ENCODE data around the gene NTRK3. TPM values are rescaled to one million over a fixed set of nuclear protein-coding genes. Genes with fewer than 3 reads are reported as not detected.

The NTRK3 gene
- total and polyA plus RNA-seq, 2 of the 13 experiments (the other 11 are each of a cell fraction or from before 2014, with no cell fraction given), result not detected

DNA sequence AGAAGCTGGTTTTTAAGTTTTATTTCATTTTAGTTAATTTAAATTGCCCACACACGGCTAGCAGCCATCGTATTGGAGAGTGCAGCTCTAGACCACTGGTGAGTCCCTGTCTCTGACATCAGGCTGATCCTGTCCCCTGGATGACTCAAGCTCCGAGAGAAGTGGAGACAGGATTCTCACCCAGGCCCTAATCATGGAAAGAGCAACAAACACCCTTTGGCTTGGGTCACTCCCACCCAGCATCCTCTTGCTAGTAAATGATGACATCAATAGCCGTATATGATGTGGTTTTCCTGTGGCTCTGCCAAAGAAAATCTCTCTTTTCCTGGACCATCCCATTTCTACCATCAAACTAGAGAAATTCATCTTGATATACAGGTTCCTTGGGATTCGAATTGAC lies 182.2 kb downstream of the NTRK3 start (continued):
- TF ChIP-seq NFIB (CRISPR knock-in tag; IDR thresholded peaks at IDR 0.05; ENCODE audit: borderline replicate concordance), result no peak

DNA sequence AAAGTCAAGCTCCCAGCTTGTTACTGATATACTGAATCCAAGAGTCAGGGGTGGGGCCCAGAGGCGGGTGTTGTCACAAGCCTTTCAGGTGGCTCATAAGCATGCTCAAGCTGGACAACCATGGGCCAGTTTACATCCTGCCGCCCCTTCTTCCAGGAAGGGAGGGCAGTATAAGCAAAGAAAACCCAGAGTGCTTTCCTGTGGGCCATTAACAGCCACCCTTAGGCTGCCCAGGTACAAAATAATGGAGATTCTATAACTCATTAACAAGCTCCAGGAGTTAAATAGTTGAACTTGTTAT lies 183.2 kb downstream of the NTRK3 start:
- intact Hi-C loops (cut with micrococcal nuclease; ENCODE audit: unreplicated experiment), result no loop called here
- DNase-seq (ENCODE audit: low spot score) (no peak), FAIRE-seq (no peak), ATAC-seq (no peak)
- TF ChIP-seq WIZ (CRISPR knock-in tag; IDR thresholded peaks at IDR 0.05) (no peak), ZNF180 (CRISPR knock-in tag; IDR thresholded peaks at IDR 0.05; ENCODE audit: borderline replicate concordance, low read depth) (no peak), ZNF136 (CRISPR knock-in tag; IDR thresholded peaks at IDR 0.05; ENCODE audit: low read depth) (no peak), ZC3H13 (CRISPR knock-in tag; IDR thresholded peaks at IDR 0.05) (no peak), ZKSCAN8 (CRISPR knock-in tag; IDR thresholded peaks at IDR 0.05; ENCODE audit: borderline replicate concordance) (no peak), IRX3 (CRISPR knock-in tag; IDR thresholded peaks at IDR 0.05; ENCODE audit: borderline replicate concordance, low read depth) (no peak), NR2F2 (IDR thresholded peaks at IDR 0.05; ENCODE audit: borderline replicate concordance, low read depth) (no peak), ZNF746 (CRISPR knock-in tag; IDR thresholded peaks at IDR 0.05) (no peak), RFXAP (CRISPR knock-in tag; IDR thresholded peaks at IDR 0.05; ENCODE audit: borderline replicate concordance) (no peak), CCAR2 (optimal IDR thresholded peaks at IDR 0.05; ENCODE audit: low read depth, low read length) (no peak)
- TF ChIP-seq, protein P1, sequence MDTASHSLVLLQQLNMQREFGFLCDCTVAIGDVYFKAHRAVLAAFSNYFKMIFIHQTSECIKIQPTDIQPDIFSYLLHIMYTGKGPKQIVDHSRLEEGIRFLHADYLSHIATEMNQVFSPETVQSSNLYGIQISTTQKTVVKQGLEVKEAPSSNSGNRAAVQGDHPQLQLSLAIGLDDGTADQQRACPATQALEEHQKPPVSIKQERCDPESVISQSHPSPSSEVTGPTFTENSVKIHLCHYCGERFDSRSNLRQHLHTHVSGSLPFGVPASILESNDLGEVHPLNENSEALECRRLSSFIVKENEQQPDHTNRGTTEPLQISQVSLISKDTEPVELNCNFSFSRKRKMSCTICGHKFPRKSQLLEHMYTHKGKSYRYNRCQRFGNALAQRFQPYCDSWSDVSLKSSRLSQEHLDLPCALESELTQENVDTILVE (CRISPR knock-in tag; IDR thresholded peaks at IDR 0.05), result no peak
- TF ChIP-seq, protein P2, sequence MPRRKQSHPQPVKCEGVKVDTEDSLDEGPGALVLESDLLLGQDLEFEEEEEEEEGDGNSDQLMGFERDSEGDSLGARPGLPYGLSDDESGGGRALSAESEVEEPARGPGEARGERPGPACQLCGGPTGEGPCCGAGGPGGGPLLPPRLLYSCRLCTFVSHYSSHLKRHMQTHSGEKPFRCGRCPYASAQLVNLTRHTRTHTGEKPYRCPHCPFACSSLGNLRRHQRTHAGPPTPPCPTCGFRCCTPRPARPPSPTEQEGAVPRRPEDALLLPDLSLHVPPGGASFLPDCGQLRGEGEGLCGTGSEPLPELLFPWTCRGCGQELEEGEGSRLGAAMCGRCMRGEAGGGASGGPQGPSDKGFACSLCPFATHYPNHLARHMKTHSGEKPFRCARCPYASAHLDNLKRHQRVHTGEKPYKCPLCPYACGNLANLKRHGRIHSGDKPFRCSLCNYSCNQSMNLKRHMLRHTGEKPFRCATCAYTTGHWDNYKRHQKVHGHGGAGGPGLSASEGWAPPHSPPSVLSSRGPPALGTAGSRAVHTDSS (CRISPR knock-in tag; conservative IDR thresholded peaks at IDR 0.05), result no peak
- TF ChIP-seq, protein P3, sequence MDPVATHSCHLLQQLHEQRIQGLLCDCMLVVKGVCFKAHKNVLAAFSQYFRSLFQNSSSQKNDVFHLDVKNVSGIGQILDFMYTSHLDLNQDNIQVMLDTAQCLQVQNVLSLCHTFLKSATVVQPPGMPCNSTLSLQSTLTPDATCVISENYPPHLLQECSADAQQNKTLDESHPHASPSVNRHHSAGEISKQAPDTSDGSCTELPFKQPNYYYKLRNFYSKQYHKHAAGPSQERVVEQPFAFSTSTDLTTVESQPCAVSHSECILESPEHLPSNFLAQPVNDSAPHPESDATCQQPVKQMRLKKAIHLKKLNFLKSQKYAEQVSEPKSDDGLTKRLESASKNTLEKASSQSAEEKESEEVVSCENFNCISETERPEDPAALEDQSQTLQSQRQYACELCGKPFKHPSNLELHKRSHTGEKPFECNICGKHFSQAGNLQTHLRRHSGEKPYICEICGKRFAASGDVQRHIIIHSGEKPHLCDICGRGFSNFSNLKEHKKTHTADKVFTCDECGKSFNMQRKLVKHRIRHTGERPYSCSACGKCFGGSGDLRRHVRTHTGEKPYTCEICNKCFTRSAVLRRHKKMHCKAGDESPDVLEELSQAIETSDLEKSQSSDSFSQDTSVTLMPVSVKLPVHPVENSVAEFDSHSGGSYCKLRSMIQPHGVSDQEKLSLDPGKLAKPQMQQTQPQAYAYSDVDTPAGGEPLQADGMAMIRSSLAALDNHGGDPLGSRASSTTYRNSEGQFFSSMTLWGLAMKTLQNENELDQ (CRISPR knock-in tag; IDR thresholded peaks at IDR 0.05; ENCODE audit: borderline replicate concordance), result no peak
- Histone ChIP-seq H3K9me3 (ENCODE audit: low read length) (no peaks in the 10 kb centered on the region), H4K20me1 (ENCODE audit: insufficient read depth, low read length) (no peaks in the 10 kb centered on the region), H3K36me3 (replicated peaks in 1 of 2; ENCODE audit: control insufficient read depth in 1 of 2, insufficient read depth in 2 of 2, low read length in 2 of 2) (no peaks in the 10 kb centered on the region), H3K9ac (ENCODE audit: insufficient read depth, low read depth, low read length) (no peak overlapping the region), H3K27me3 (ENCODE audit: control insufficient read depth in 1 of 2, insufficient read depth in 2 of 2, low read length in 2 of 2) (no peaks in the 10 kb centered on the region), H3K27ac (ENCODE audit: extremely low read length, insufficient read depth, low read length) (no peak overlapping the region), H3K4me3 (replicated peaks in 1 of 3; ENCODE audit: insufficient read depth in 1 of 3, low read depth in 2 of 3, low read length in 3 of 3) (no peak overlapping the region), H3K4me1 (ENCODE audit: insufficient read depth, low read length) (no peaks in the 10 kb centered on the region), H3K4me2 (ENCODE audit: low read depth, low read length) (no peak overlapping the region), H2AFZ (ENCODE audit: low read length) (no peak overlapping the region), H3K79me2 (ENCODE audit: insufficient read depth, low read length) (no peaks in the 10 kb centered on the region)
- BruUV-seq (replicated peaks), result no TSS peak
- 0% methylated on average over 2 of the region's 2 CpGs for WGBS (ENCODE audit: low lambda C conversion rate)
- CTCF ChIA-PET (ENCODE audit: low intra/inter-chr PET ratio, low total read pairs), result no interaction called here
- in situ Hi-C loops (cut with HindIII; ENCODE audit: extremely low pct_ligation_motif_present, low pct_unique_long_range_greater_than_20kb), result no loop called here
- POLR2A ChIA-PET, result no interaction called here
